Calu3 (cell line): ENCODE data around the gene SETBP1. TPM values are rescaled to one million over a fixed set of nuclear protein-coding genes. Genes with fewer than 3 reads are reported as not detected.

Experiments
- BruUV-seq: library from RNA; stranded (reverse); fragments of 400-500 nt; replicated peaks from 2 replicates; lab custom pipeline; 2021; lab: Mats Ljungman, UMichigan
- CTCF ChIA-PET: fragments of 300-600 bp; sonication (Branson Sonifier 250); formaldehyde crosslinking; loops from one replicate; lab custom pipeline; 2022; ENCODE audit warnings: antibody characterized with exemption; lab: Charles Lee
- DNase-seq: peaks from one replicate; pipeline ENCODE4 v3.0.0; 2022
- H3K27ac Mint-ChIP-seq: one replicate; pipeline ENCODE4 v1.8.0; 2022; ENCODE audit warnings: mixed read lengths; ENCODE audit not compliant: unreplicated experiment
- H3K27me3 Mint-ChIP-seq: one replicate; pipeline ENCODE4 v1.8.0; 2022; ENCODE audit warnings: mixed read lengths; ENCODE audit not compliant: unreplicated experiment
- H3K36me3 Mint-ChIP-seq: one replicate; pipeline ENCODE4 v1.8.0; 2022; ENCODE audit warnings: mild to moderate bottlenecking, moderate library complexity, mixed read lengths; ENCODE audit not compliant: insufficient read depth, unreplicated experiment
- H3K4me1 Mint-ChIP-seq: one replicate; pipeline ENCODE4 v1.8.0; 2022; ENCODE audit warnings: mild to moderate bottlenecking, low read depth, mixed read lengths; ENCODE audit not compliant: unreplicated experiment
- H3K4me3 Mint-ChIP-seq: one replicate; pipeline ENCODE4 v1.8.0; 2022; ENCODE audit warnings: mild to moderate bottlenecking, low read depth, moderate library complexity, mixed read lengths; ENCODE audit not compliant: unreplicated experiment
- H3K9me3 Mint-ChIP-seq: one replicate; pipeline ENCODE4 v1.8.0; 2022; ENCODE audit warnings: low read depth, mixed read lengths; ENCODE audit not compliant: unreplicated experiment
- intact Hi-C: fragments of 100-400 bp; cut with micrococcal nuclease; formaldehyde crosslinking; loops from one replicate; pipeline ENCODE4 v1.10.0; 2022; ENCODE audit not compliant: unreplicated experiment
- total RNA-seq: library from RNA; stranded (reverse); gene quantifications from 2 replicates; pipeline ENCODE4 v1.2.3, GENCODE V29; 2022
- TF ChIP-seq, protein P1 (sequence below): fragments of 200-600 bp; IDR thresholded peaks from one replicate; pipeline ENCODE4 v1.8.0; 2022; ENCODE audit warnings: antibody characterized with exemption; ENCODE audit not compliant: unreplicated experiment

SETBP1 gene
- total RNA-seq, 1 experiment from 2014 or later: 6.0 TPM

DNA sequence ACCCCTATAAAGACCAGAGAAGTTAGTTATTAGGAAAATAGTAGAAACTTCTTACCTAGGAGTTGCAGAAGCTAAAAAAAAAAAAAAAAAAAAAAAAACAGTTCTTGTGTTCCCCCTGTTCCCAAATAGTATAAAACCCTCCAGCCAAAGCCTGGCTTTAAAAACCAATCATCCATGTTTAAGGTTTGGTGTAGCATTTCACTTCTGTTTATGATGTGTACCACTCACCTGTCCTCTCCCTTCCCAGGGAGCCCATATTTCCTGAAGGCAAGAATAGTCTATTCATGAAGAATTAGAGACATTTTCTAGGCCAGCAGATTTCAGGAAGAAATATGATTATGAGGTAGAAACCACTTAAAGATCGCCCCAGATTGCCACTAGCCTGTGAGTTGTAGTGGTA is 273.6 kb downstream of the SETBP1 start:
- CTCF ChIA-PET: no interaction called here
- Mint-ChIP-seq H3K9me3 (no peaks in the 10 kb centered on the region), H3K27ac (no peak overlapping the region), H3K27me3 (no peaks in the 10 kb centered on the region), H3K36me3 (no peaks in the 10 kb centered on the region), H3K4me1 (no peaks in the 10 kb centered on the region), H3K4me3 (no peak overlapping the region)
- intact Hi-C loops: no loop called here
- BruUV-seq: no TSS peak
- no peak for DNase-seq
- TF ChIP-seq, protein P1, sequence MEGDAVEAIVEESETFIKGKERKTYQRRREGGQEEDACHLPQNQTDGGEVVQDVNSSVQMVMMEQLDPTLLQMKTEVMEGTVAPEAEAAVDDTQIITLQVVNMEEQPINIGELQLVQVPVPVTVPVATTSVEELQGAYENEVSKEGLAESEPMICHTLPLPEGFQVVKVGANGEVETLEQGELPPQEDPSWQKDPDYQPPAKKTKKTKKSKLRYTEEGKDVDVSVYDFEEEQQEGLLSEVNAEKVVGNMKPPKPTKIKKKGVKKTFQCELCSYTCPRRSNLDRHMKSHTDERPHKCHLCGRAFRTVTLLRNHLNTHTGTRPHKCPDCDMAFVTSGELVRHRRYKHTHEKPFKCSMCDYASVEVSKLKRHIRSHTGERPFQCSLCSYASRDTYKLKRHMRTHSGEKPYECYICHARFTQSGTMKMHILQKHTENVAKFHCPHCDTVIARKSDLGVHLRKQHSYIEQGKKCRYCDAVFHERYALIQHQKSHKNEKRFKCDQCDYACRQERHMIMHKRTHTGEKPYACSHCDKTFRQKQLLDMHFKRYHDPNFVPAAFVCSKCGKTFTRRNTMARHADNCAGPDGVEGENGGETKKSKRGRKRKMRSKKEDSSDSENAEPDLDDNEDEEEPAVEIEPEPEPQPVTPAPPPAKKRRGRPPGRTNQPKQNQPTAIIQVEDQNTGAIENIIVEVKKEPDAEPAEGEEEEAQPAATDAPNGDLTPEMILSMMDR: no peak

DNA sequence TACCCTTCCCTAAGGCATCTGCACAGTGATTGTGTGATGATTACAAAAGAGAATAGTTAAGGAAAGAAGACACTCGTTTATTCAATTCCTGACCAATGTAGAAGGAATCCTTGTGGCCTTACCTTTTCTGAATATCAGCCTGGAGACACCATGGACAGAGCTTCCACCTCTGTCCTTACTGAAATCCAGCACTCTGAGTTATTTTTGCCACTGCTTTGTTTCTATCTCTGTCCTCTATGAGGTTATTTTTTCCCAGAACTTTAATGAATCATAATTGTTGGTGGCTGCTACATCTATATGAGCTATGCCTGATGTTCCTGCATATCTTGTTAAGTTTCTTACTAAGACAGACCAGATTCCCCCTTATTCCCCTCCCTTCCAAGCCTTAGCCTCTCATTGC is 275.1 kb downstream of the SETBP1 start:
- H3K36me3 Mint-ChIP-seq: no peaks in the 10 kb centered on the region
- no peaks in the 10 kb centered on the region for H3K27me3 Mint-ChIP-seq
- no peak overlapping the region for H3K27ac Mint-ChIP-seq
- H3K9me3 Mint-ChIP-seq: no peaks in the 10 kb centered on the region
- DNase-seq: no peak
- H3K4me1 Mint-ChIP-seq: no peaks in the 10 kb centered on the region
- TF ChIP-seq, protein P1: no peak
- CTCF ChIA-PET: no interaction called here
- intact Hi-C loops: no loop called here
- H3K4me3 Mint-ChIP-seq: no peak overlapping the region
- no TSS peak for BruUV-seq

DNA sequence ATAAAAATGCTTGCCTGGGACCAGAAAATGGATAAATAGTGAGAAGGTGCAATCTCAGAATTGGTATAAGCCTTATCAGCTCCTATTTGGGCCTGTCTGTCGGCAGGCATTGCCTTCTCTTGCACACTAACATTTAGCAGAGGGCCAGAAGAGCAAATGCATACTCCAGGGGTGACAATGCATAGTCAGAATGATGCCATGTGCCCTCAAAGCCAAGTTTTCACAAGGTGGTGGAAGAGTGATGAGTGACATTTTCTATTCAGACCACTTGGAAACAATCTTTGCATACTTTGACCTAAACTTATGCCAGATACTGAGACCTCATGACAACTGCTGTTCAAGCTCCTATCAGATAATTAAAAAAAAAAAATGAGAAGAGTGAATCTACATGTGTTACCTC is 276.3 kb downstream of the SETBP1 start:
- Mint-ChIP-seq H3K27ac (no peak overlapping the region), H3K4me3 (no peak overlapping the region), H3K36me3 (no peaks in the 10 kb centered on the region), H3K27me3 (no peaks in the 10 kb centered on the region), H3K9me3 (no peaks in the 10 kb centered on the region), H3K4me1 (no peaks in the 10 kb centered on the region)
- TF ChIP-seq, protein P1: no peak
- CTCF ChIA-PET: no interaction called here
- intact Hi-C loops: no loop called here
- DNase-seq: no peak
- BruUV-seq: no TSS peak

DNA sequence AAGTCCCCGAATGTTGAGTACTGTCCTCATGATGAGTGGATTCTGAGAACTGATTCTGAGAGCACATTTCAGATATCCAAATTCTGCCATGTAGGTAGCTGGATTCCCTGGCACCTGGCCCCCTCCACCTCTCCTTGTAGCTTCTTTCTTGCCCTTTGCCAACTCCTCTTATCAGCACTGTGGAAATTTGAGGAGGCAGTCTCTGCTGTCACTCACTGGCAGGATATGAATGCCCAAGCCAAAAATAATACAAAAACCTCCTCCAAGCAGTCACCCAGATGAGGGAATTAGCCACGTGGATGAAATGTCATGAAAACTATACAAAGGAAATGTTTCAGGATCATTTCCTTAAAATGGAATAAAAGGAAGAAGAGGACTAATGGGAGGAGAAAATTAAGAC is 276.8 kb downstream of the SETBP1 start:
- no peak for DNase-seq
- TF ChIP-seq, protein P1: no peak
- intact Hi-C loops: no loop called here
- H3K36me3 Mint-ChIP-seq: no peaks in the 10 kb centered on the region
- no peak overlapping the region for H3K27ac Mint-ChIP-seq
- H3K4me3 Mint-ChIP-seq: no peak overlapping the region
- no peaks in the 10 kb centered on the region for H3K27me3 Mint-ChIP-seq
- no TSS peak for BruUV-seq
- CTCF ChIA-PET: no interaction called here
- no peaks in the 10 kb centered on the region for H3K4me1 Mint-ChIP-seq
- H3K9me3 Mint-ChIP-seq: no peaks in the 10 kb centered on the region
